ENCODE data around the gene NCKAP5.

The NCKAP5 gene

DNA sequence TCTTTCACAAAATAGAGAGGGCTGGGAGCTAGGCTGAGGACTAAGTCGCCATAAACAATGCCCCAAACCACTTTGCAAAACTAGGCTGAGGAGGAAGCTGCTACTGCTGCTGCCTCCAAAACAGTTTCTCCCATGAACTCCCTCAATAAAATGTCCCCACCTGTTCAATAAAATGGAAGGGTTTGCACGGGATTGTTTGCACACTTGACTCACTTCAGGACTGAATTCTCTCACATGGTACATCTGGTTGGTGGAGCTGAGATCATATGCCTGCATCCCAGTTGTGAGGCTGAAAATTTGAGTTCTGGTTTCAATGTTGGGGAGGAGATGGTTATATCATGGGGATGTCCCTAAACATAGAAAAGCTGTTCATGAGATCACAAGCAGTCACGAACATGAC lies 26.5 kb downstream of the NCKAP5 start:
- Histone ChIP-seq H3K36me3 (ENCODE audit: low read depth) (no peaks in the 10 kb centered on the region), H3K4me1 (ENCODE audit: insufficient read depth, poor library complexity, severe bottlenecking) (no peaks in the 10 kb centered on the region), H3K9me3 (ENCODE audit: severe bottlenecking) (no peaks in the 10 kb centered on the region), H3K4me3 (ENCODE audit: severe bottlenecking) (no peak overlapping the region), H3K27me3 (ENCODE audit: insufficient read depth, poor library complexity, severe bottlenecking) (no peaks in the 10 kb centered on the region), H3K27ac (ENCODE audit: poor library complexity, severe bottlenecking) (no peak overlapping the region)
- TF ChIP-seq, protein P1, sequence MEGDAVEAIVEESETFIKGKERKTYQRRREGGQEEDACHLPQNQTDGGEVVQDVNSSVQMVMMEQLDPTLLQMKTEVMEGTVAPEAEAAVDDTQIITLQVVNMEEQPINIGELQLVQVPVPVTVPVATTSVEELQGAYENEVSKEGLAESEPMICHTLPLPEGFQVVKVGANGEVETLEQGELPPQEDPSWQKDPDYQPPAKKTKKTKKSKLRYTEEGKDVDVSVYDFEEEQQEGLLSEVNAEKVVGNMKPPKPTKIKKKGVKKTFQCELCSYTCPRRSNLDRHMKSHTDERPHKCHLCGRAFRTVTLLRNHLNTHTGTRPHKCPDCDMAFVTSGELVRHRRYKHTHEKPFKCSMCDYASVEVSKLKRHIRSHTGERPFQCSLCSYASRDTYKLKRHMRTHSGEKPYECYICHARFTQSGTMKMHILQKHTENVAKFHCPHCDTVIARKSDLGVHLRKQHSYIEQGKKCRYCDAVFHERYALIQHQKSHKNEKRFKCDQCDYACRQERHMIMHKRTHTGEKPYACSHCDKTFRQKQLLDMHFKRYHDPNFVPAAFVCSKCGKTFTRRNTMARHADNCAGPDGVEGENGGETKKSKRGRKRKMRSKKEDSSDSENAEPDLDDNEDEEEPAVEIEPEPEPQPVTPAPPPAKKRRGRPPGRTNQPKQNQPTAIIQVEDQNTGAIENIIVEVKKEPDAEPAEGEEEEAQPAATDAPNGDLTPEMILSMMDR (IDR thresholded peaks at IDR 0.05; ENCODE audit: poor library complexity, severe bottlenecking), result no peak
- DNase-seq (ENCODE audit: low spot score) (no peak), ATAC-seq (ENCODE audit: low read depth) (no peak)

- H3K27me3 ChIP-seq (ENCODE audit: insufficient read depth, poor library complexity, severe bottlenecking), result no peaks in the 10 kb centered on the region
- no peak overlapping the region for H3K4me3 ChIP-seq (ENCODE audit: severe bottlenecking)
- TF ChIP-seq, protein P1 (IDR thresholded peaks at IDR 0.05; ENCODE audit: poor library complexity, severe bottlenecking), result no peak
- H3K36me3 ChIP-seq (ENCODE audit: low read depth), result no peaks in the 10 kb centered on the region
- no peak overlapping the region for H3K27ac ChIP-seq (ENCODE audit: poor library complexity, severe bottlenecking)
- H3K4me1 ChIP-seq (ENCODE audit: insufficient read depth, poor library complexity, severe bottlenecking), result no peaks in the 10 kb centered on the region
- H3K9me3 ChIP-seq (ENCODE audit: severe bottlenecking), result no peaks in the 10 kb centered on the region
- DNase-seq (ENCODE audit: low spot score) (no peak), ATAC-seq (ENCODE audit: low read depth) (no peak)
Measured at GRCh38 chr2:133541376-133541775, 26.9 kb downstream of the NCKAP5 start.

- Histone ChIP-seq H3K27ac (ENCODE audit: poor library complexity, severe bottlenecking) (no peak overlapping the region), H3K4me1 (ENCODE audit: insufficient read depth, poor library complexity, severe bottlenecking) (peaks cover 13% of the 10 kb centered on the region), H3K4me3 (ENCODE audit: severe bottlenecking) (no peak overlapping the region), H3K9me3 (ENCODE audit: severe bottlenecking) (no peaks in the 10 kb centered on the region), H3K27me3 (ENCODE audit: insufficient read depth, poor library complexity, severe bottlenecking) (no peaks in the 10 kb centered on the region), H3K36me3 (ENCODE audit: low read depth) (no peaks in the 10 kb centered on the region)
- peak; percentile 100 for ATAC-seq (ENCODE audit: low read depth)
- DNase-seq (ENCODE audit: low spot score), result peak; percentile 71
- TF ChIP-seq, protein P1 (IDR thresholded peaks at IDR 0.05; ENCODE audit: poor library complexity, severe bottlenecking), result peak; percentile 33
Measured at GRCh38 chr2:133532919-133533318, 35.3 kb downstream of the NCKAP5 start.

GRCh38 chr2:133531382-133531781 lies 36.9 kb downstream of the NCKAP5 start:
- Histone ChIP-seq H3K27me3 (ENCODE audit: insufficient read depth, poor library complexity, severe bottlenecking) (no peaks in the 10 kb centered on the region), H3K4me1 (ENCODE audit: insufficient read depth, poor library complexity, severe bottlenecking) (peaks cover 13% of the 10 kb centered on the region), H3K36me3 (ENCODE audit: low read depth) (no peaks in the 10 kb centered on the region), H3K27ac (ENCODE audit: poor library complexity, severe bottlenecking) (no peak overlapping the region), H3K4me3 (ENCODE audit: severe bottlenecking) (no peak overlapping the region), H3K9me3 (ENCODE audit: severe bottlenecking) (no peaks in the 10 kb centered on the region)
- TF ChIP-seq, protein P1 (IDR thresholded peaks at IDR 0.05; ENCODE audit: poor library complexity, severe bottlenecking), result no peak
- no peak for DNase-seq (ENCODE audit: low spot score)
- ATAC-seq (ENCODE audit: low read depth), result no peak

GRCh38 chr2:133530645-133531044 lies 37.6 kb downstream of the NCKAP5 start:
- DNase-seq (ENCODE audit: low spot score) (no peak), ATAC-seq (ENCODE audit: low read depth) (no peak)
- TF ChIP-seq, protein P1 (IDR thresholded peaks at IDR 0.05; ENCODE audit: poor library complexity, severe bottlenecking), result no peak
- Histone ChIP-seq H3K4me1 (ENCODE audit: insufficient read depth, poor library complexity, severe bottlenecking) (peaks cover 13% of the 10 kb centered on the region), H3K9me3 (ENCODE audit: severe bottlenecking) (no peaks in the 10 kb centered on the region), H3K27me3 (ENCODE audit: insufficient read depth, poor library complexity, severe bottlenecking) (no peaks in the 10 kb centered on the region), H3K27ac (ENCODE audit: poor library complexity, severe bottlenecking) (no peak overlapping the region), H3K36me3 (ENCODE audit: low read depth) (no peaks in the 10 kb centered on the region), H3K4me3 (ENCODE audit: severe bottlenecking) (no peak overlapping the region)

Data from RWPE2 (cell line).